IPS-NIHi11 (cell line): ENCODE results near the gene ZNF571.
A peak's percentile ranks its signal among the peaks of the same experiment; 100 is the strongest.

Experiments used
- DNase-seq: peaks from one replicate; pipeline ENCODE4 v3.0.0; 2012; ENCODE audit warnings: mixed read lengths, low spot score

Gene ZNF571

DNA sequence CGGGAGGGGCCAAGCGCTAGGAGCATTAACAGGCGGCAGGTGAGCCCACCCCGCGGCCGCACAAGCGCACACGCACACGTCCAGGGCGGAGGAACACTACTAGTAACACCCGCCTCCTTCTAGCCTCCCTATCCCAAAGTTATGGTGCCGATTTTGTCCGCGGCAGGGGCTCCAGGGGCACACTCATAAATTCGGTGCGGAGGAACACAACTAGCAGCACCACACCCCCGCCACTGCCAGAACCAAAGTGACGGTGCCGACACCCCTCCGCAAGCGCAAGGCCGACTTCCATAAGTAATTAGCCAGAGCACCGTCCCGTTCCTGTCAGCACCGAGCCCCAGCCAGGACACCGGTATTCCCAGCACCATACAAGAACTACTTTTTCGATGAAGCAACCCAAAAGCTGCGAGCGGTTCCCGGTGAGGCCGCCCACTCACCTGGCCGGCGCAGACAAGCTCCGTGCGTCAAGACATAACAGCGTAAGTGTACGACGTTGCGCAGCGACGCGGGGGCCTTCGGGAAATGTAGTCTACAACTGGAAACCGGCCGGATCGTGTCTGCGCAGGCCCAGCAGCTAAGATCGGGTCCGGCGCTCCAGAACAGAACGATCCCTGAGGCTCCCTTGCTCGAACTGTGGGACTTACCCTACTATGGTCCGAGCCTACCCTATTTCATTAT lies at the start of gene ZNF571, which contains the start of gene ZNF540:
ZNF571 (minus strand) TSS at position 489 of the 678 bp plus-strand sequence. CDS start 8,116 bp downstream, outside the sequence.
ZNF540 (plus strand) TSS at position 573 of the 678 bp plus-strand sequence. CDS start 3,572 bp downstream, outside the sequence.
- DNase-seq = peak; percentile 89

DNA sequence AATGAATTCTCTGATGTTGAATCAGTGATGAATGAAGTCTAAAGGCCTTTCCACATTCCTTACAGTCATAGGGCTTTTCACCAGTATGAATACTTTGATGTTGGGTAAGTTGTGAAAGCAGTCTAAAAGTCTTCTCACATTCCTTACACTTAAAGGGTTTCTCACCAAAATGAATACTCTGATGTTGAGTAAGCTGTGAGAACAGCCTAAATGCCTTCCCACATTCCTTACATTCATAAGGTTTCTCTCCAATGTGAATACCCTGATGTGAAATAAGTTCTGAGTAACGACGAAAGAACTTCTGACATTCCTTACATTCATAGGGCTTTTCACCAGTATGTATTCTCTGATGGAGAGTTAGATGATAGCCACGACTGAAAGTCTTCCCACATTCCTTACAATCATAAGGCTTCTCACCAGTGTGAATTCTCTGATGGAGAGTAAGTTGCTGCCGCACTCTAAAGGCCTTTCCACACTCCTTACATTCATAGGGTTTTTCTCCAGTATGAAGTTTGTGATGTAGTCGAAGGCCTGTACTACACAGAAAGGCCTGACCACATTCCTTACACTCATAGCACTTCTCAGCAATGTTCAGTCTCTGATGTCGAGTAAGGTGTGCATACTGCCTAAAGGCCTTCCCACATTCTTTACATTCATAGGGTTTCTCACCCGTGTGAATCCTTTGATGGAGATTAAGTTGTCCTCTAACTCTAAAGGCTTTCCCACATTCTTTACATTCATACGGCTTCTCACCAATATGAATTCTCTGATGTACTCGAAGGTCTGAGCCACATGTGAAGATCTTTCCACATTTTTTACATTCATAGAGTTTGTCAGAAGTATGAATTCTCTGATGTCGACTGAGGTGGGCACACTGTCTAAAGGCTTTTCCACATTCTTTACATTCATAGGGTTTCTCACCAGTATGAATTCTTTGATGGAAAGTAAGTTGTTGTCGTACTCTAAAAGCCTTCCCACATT lies 40.8 kb upstream of the ZNF571 start:
- no peak for DNase-seq

DNA sequence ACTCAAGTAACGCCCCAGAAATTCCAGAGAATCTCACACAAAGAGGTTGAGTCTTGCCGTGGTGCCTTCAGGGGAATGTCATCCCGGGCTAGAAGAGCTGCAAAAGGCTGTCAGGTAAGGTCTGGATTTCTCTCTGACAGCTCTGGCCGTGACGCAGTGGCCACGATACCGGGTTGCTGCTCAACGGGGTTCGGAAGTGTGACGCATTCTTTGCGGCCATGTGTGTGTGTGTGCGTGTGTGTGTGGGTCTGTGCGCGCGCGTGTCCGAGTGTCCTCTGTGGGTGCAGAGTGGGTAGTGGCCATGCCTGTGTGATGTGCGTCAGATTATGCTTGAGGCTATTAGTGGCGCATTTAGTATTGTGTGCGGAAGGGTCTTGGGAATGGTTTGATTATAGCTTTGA lies 390 bp upstream of the ZNF571 start:
- no peak for DNase-seq

DNA sequence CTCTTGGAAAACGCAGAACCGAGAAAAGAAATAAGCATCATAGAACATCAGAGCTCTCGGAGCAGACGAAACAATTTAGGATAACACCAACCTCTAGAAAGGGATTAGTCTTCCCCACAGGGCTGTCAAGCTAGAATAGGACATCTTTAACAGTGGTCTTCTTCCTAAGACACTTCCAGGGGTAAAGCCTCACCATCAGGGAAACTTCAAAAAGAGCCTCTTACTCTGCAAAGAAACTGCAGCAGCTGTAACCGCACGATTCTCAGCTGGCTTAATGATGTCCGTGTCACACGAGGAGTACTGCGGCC lies 642 bp downstream of the ZNF571 start:
- DNase-seq = no peak

DNA sequence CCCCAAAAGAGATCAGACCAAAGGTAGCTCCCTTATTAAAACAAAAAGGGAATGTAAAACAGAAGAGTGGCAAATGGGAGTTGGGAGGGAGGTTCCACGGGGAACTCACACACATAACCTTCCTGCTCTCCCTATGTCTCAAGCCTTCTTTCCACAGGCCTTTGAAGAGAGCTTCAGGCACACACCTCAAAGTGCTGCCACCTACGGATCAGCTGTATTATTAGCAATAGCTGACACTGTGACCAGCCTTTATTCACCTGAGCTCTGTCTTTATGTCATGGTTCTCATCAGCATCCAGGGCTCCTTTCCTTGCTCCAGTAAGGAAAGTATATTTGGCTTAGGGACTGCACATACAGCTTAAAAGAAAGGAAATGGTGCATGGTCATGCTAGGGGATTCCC lies 11.3 kb downstream of the ZNF571 start:
- peak; percentile 48 for DNase-seq

DNA sequence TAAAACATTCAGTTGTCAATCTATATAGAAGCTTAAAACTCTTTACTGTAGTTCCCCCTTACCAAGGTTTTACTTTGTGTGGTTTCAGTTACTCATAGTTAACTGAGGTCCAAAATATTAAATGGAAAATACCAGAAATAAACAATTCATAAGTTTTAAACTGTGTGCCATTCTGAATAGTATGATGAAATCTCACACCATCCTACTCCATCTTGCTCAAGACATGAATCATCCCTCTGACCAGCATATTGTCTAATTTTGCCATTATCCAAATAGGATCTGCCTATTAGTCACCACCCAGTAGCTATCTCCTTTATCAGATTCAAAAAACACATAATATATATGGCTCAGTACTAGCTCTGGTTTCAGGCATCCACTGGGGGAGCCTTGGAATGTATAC lies 22.4 kb downstream of the ZNF571 start:
- DNase-seq = no peak

DNA sequence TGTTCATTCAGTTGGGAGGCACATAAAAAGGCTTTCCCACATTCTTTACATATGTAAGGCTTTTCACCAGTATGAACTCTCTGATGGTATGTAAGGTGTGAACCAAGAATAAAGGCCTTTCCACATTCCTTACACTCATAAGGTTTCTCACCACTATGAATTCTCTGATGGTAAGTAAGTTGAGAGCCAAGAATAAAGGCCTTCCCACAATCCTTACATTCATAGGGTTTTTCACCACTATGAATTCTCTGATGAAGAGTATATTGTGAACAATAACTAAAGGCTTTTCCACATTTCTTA lies 29.3 kb downstream of the ZNF571 start:
- DNase-seq = no peak

DNA sequence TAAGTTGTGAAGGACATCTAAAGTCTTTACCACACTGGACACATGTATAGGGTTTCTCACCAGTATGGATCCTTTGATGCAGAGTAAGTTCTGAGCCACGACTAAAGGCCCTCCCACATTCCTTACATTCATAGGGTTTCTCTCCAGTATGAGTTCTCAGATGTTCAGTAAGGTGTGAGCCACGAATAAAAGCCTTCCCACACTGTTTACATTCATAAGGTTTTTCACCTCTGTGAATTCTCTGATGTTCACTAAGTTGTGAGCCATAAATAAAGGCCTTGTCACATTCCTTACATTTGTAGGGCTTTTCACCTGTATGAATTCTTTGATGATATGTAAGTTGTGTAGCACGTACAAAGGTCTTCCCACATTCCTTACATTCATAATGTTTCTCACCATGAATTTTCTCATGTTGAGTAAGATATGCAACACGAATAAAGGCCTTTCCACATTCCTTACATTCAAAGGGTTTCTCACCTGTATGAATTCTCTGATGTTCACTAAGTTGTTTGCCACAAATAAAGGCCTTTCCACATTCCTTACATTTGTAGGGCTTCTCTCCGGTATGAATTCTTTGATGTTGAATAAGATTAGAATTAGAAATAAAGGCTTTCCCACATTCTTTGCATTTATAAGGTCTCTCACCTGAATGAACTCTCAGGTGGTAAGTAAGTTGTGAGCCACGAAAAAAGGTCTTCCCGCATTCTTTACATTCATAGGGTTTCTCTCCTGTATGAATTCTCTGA lies 29.8 kb downstream of the ZNF571 start:
- DNase-seq = no peak

DNA sequence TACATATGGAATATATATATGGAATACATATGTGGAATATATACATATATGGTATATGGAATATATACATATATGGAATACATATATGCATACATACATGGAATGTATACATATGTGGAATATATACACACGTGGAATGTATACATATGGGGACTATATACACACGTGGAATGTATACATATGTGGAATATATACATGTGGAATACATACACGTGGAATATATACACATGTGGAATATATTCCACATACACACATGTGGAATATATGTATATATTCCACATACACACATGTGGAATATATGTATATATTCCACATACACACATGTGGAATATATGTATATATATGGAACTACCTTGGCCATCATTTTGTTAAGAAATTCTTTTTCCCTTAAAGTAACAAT lies 31.1 kb downstream of the ZNF571 start:
- no peak for DNase-seq

DNA sequence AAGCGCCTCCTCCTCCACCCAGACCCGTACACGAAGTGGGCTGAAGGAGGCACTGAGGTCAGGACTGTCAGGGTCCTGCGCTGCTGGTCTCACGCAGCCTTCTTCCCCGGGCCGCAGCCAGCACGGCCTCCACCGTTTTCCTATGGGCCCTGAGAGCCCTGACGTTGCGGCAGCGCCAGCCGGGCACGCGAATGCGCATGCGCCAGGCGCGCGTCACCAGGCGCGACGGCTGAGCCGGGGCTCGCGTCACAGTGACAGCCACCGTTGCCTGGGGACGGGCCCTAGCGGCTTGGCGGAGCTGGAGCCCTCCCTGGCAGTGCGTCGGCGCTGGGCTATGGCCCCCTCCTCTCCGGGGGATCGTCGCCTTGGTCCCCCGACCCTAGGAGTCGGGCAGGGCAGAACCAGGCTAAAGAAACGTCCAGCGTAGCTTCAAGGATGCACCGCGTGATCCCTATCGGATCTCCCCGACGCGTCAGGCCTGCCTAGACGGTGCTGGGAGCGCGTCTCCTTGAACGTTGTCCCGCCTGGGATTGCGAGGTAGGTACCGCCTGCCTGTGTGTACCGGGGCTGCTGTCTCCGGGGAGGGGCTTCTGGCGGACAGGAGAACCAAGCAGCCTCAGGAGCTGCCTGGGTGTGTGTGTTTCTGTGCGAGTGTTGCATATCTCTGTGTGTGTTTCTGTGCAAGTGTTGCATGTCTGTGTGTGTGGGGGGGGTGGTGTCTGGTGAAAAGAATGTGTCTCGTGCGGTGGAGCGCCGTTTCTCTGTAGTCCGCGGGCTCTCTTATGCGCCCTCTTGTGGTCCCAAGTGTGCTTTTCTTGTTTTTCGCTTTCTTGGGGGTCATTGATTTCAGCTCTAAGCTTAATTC lies 43.2 kb downstream of the ZNF571 start:
- DNase-seq = peak; percentile 24

DNA sequence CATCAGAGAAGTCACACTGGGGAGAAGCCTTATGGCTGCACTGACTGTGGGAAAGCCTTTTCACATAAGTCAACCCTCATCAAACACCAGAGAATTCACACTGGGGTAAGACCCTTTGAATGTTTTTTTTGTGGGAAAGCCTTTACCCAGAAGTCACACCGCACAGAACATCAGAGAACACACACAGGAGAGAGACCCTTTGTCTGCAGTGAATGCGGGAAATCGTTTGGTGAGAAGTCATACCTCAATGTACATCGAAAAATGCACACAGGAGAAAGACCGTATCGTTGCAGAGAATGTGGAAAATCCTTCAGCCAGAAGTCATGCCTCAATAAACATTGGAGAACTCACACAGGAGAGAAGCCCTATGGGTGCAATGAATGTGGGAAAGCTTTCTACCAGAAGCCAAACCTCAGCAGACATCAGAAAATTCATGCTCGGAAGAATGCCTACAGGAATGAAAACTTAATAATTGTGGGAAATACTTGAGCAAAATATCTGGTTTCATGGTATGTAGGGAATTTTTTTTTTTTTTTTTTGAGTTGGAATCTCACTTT lies 57.1 kb downstream of the ZNF571 start:
- DNase-seq = no peak

DNA sequence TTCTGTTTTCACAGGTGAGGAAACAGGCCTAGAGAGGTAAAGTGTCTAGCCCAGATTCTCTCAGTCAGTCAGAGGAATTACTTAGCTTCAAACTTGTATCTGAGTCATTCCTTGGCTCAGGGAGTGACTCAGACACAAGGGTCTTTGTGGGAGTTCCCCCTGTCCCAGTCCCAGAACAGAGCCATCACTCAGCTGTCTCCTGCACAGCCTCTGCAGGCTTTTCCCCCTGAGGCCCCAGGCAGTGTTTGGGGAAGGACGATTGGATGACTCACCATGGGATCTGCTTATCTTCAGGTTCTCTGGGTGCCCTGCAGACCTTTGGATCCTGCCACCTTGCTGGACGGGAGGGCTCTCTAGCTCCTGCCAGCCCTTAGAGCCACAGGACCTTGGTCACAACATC lies 74.7 kb downstream of the ZNF571 start:
- no peak for DNase-seq
